PC-3 (cell line): ENCODE results near the gene ADGRV1. TPM values are rescaled to one million over a fixed set of nuclear protein-coding genes. Genes with fewer than 3 reads are reported as not detected.
"Not testable (repeated sequence)": the region's sequence is repeated elsewhere in the genome, so short reads cannot be mapped to it uniquely, and the experiment has no call there.

ENCODE experiments used
- ATAC-seq: fragments of 200-7000 bp; cut with Tn5 transposase; 2 replicates; pipeline ENCODE4 v1.9.1; 2020; ENCODE audit warnings: mild to moderate bottlenecking, moderate library complexity
- BruUV-seq: library from RNA; stranded (reverse); fragments of 400-500 nt; replicated peaks from 2 replicates; lab custom pipeline; 2021; lab: Mats Ljungman, UMichigan
- CTCF ChIA-PET: fragments of 300-600 bp; sonication (Branson Sonifier 250); formaldehyde crosslinking; loops from one replicate; lab custom pipeline; 2022; ENCODE audit warnings: antibody characterized with exemption; lab: Charles Lee
- POLR2A ChIA-PET: fragments of 300-600 bp; sonication (Branson Sonifier 250); formaldehyde crosslinking; loops from one replicate; lab custom pipeline; 2022; ENCODE audit warnings: antibody characterized with exemption; ENCODE audit not compliant: unreplicated experiment; lab: Charles Lee
- DNase-seq: peaks from one replicate; pipeline ENCODE4 v3.0.0-alpha.2; 2015
- H2AFZ ChIP-seq: fragments of 300-600 bp; sonication (generic); 2 replicates; pipeline ENCODE4 v1.6.0; 2016; ENCODE audit warnings: antibody characterized with exemption, low read length
- H3F3A ChIP-seq: fragments of 300-600 bp; sonication (generic); one replicate; pipeline ENCODE4 v1.6.0; 2017; ENCODE audit warnings: antibody characterized with exemption, low read length, control low read depth, mild to moderate bottlenecking; ENCODE audit not compliant: unreplicated experiment
- H3K27ac ChIP-seq: fragments of 300-600 bp; sonication (generic); 2 replicates; pipeline ENCODE4 v1.5.1; 2016; ENCODE audit warnings: mild to moderate bottlenecking, low read length
- H3K27me3 ChIP-seq: fragments of 300-600 bp; sonication (generic); 2 replicates; pipeline ENCODE4 v1.6.1; 2016; ENCODE audit warnings: low read length, mixed read lengths
- H3K36me3 ChIP-seq: fragments of 300-600 bp; sonication (generic); 2 replicates; pipeline ENCODE4 v1.6.1; 2016; ENCODE audit warnings: low read depth, mixed run types, low read length, mixed read lengths
- H3K4me1 ChIP-seq: fragments of 300-600 bp; sonication (generic); 2 replicates; pipeline ENCODE4 v1.5.1; 2016; ENCODE audit warnings: low read length; ENCODE audit not compliant: insufficient read depth
- H3K4me2 ChIP-seq: fragments of 300-600 bp; sonication (generic); 2 replicates; pipeline ENCODE4 v1.6.0; 2016; ENCODE audit warnings: low read length
- H3K4me3 ChIP-seq: fragments of 300-600 bp; sonication (generic); 2 replicates; pipeline ENCODE4 v1.5.1; 2016; ENCODE audit warnings: mild to moderate bottlenecking, low read length, mixed read lengths
- H3K79me2 ChIP-seq: fragments of 300-600 bp; sonication (generic); 2 replicates; pipeline ENCODE4 v1.6.1; 2017; ENCODE audit warnings: low read length, mixed read lengths
- H3K9ac ChIP-seq: fragments of 300-600 bp; sonication (generic); 2 replicates; pipeline ENCODE4 v1.6.0; 2016; ENCODE audit warnings: mild to moderate bottlenecking, low read length
- H3K9me2 ChIP-seq: fragments of 300-600 bp; sonication (generic); replicated peaks from 2 replicates; pipeline ENCODE4 v1.6.1; 2016; ENCODE audit warnings: mixed run types, low read length, mixed read lengths
- H3K9me3 ChIP-seq: fragments of 300-600 bp; sonication (generic); 2 replicates; pipeline ENCODE4 v1.6.1; 2016; ENCODE audit warnings: low read length, mixed read lengths
- H4K20me1 ChIP-seq: fragments of 300-600 bp; sonication (generic); 2 replicates; pipeline ENCODE4 v1.6.1; 2016; ENCODE audit warnings: low read length, mixed read lengths
- CTCF ChIP-seq: fragments of 300-600 bp; sonication (generic); conservative IDR thresholded peaks from 2 replicates; pipeline ENCODE4 v1.5.1; 2017; ENCODE audit warnings: antibody characterized with exemption, low read depth, mild to moderate bottlenecking, low read length
- EZH2 ChIP-seq: fragments of 300-600 bp; sonication (generic); IDR thresholded peaks from one replicate; pipeline ENCODE4 v1.6.1; 2017; ENCODE audit warnings: antibody characterized with exemption, mild to moderate bottlenecking, low read length; ENCODE audit not compliant: unreplicated experiment
- EZH2phosphoT487 ChIP-seq: fragments of 300-600 bp; sonication (generic); IDR thresholded peaks from 2 replicates; pipeline ENCODE4 v1.6.1; 2018; ENCODE audit warnings: mild to moderate bottlenecking, antibody characterized with exemption, low read length, borderline replicate concordance
- intact Hi-C: fragments of 100-400 bp; cut with micrococcal nuclease; formaldehyde crosslinking; loops from 2 replicates; pipeline ENCODE4 v1.9.0; 2023
- total RNA-seq: library from RNA; depleted of rRNA; stranded (reverse); fragments of >200 nt; gene quantifications from 2 replicates; pipeline ENCODE4 v1.2.3, GENCODE V29; 2014

The ADGRV1 gene
- total RNA-seq, 1 experiment from 2014 or later: 22.7 TPM

GRCh38 chr5:90917928-90918668 lies 359.5 kb downstream of the ADGRV1 start:
- ChIA-PET CTCF (no interaction called here), POLR2A (no interaction called here)
- Histone ChIP-seq H3K36me3 (no peaks in the 10 kb centered on the region), H3K9me3 (no peaks in the 10 kb centered on the region), H3K79me2 (no peaks in the 10 kb centered on the region), H3K27me3 (no peaks in the 10 kb centered on the region), H3K9me2 (no peaks in the 10 kb centered on the region), H3K4me2 (no peak overlapping the region), H3K27ac (no peak overlapping the region), H3K4me1 (0 out of 2 replicates have a peak, but pooled peaks cover 3% of the 10 kb centered on the region), H3F3A (no peaks in the 10 kb centered on the region), H3K4me3 (no peak overlapping the region), H4K20me1 (no peaks in the 10 kb centered on the region), H2AFZ (no peak overlapping the region), H3K9ac (no peak overlapping the region)
- no TSS peak for BruUV-seq
- no peak for TF ChIP-seq EZH2
- TF ChIP-seq EZH2phosphoT487: no peak
- TF ChIP-seq CTCF: no peak
- ATAC-seq: no peak
- intact Hi-C loops: no loop called here
- no peak for DNase-seq

GRCh38 chr5:90921418-90921973 lies 362.9 kb downstream of the ADGRV1 start:
- no peak overlapping the region for H2AFZ ChIP-seq
- H3K9me2 ChIP-seq: no peaks in the 10 kb centered on the region
- no TSS peak for BruUV-seq
- TF ChIP-seq CTCF: no peak
- no peak for TF ChIP-seq EZH2
- no peak for TF ChIP-seq EZH2phosphoT487
- 0 out of 2 replicates have a peak, but pooled peaks cover 3% of the 10 kb centered on the region for H3K4me1 ChIP-seq
- no peaks in the 10 kb centered on the region for H4K20me1 ChIP-seq
- no peak for ATAC-seq
- ChIA-PET POLR2A (no interaction called here), CTCF (no interaction called here)
- H3K9me3 ChIP-seq: no peaks in the 10 kb centered on the region
- H3K4me2 ChIP-seq: no peak overlapping the region
- no peaks in the 10 kb centered on the region for H3K27me3 ChIP-seq
- H3K4me3 ChIP-seq: no peak overlapping the region
- intact Hi-C loops: no loop called here
- no peak for DNase-seq
- no peaks in the 10 kb centered on the region for H3F3A ChIP-seq
- H3K9ac ChIP-seq: no peak overlapping the region
- H3K27ac ChIP-seq: no peak overlapping the region
- H3K36me3 ChIP-seq: no peaks in the 10 kb centered on the region
- H3K79me2 ChIP-seq: no peaks in the 10 kb centered on the region

DNA sequence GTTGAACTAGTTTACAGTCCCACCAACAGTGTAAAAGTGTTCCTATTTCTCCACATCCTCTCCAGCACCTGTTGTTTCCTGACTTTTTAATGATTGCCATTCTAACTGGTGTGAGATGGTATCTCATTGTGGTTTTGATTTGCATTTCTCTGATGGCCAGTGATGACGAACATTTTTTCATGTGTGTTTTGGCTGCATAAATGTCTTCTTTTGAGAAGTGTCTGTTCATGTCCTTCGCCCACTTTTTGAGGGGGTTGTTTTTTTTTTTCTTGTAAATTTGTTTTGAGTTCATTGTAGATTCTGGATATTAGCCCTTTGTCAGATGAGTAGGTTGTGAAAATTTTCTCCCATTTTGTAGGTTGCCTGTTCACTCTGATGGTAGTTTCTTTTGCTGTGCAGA lies 365.6 kb downstream of the ADGRV1 start:
- POLR2A ChIA-PET, BruUV-seq, intact Hi-C loops, H3F3A ChIP-seq, H3K9me2 ChIP-seq, H3K4me1 ChIP-seq, H3K4me2 ChIP-seq, H3K79me2 ChIP-seq, H3K27me3 ChIP-seq, H3K27ac ChIP-seq, ATAC-seq, H3K9me3 ChIP-seq, H2AFZ ChIP-seq, CTCF ChIA-PET, DNase-seq, H3K36me3 ChIP-seq, H3K4me3 ChIP-seq, H3K9ac ChIP-seq, H4K20me1 ChIP-seq: not testable (repeated sequence)

GRCh38 chr5:90929013-90929839 lies 370.6 kb downstream of the ADGRV1 start:
- H3K9ac ChIP-seq, H3F3A ChIP-seq, POLR2A ChIA-PET, H3K36me3 ChIP-seq, H3K27ac ChIP-seq, H3K9me3 ChIP-seq, CTCF ChIA-PET, H3K9me2 ChIP-seq, intact Hi-C loops, ATAC-seq, H4K20me1 ChIP-seq, H3K27me3 ChIP-seq, H3K79me2 ChIP-seq: not testable (repeated sequence)
- Histone ChIP-seq H3K4me3 (peak overlapping the region; percentile 50), H2AFZ (peak overlapping the region; percentile 39; the same call in 1 of the 2 replicates), H3K4me2 (peak overlapping the region; percentile 62), H3K4me1 (peaks cover 24% of the 10 kb centered on the region)
- BruUV-seq: TSS peak; percentile 45
- peak; percentile 35 for DNase-seq
